Coronary artery (tissue), 2 donors: ENCODE measurements around the gene IL1A.

Experiments used
- DNase-seq: peaks from one replicate; pipeline ENCODE4 v3.0.0-alpha.2; 2017; ENCODE audit warnings: low spot score
- H3K27ac ChIP-seq, 2 donors: fragments of 200-600 bp; sonication (generic); one replicate each; pipeline ENCODE4 v1.5.1; 2016 to 2019
- H3K4me3 ChIP-seq: fragments of 200-600 bp; sonication (generic); 2 replicates; pipeline ENCODE4 v1.5.1; 2016; ENCODE audit warnings: mild to moderate bottlenecking, moderate library complexity
- CTCF ChIP-seq: fragments of 200-600 bp; sonication (generic); IDR thresholded peaks from one replicate; pipeline ENCODE4 v1.5.1; 2019; ENCODE audit warnings: antibody characterized with exemption

Gene IL1A

GRCh38 chr2:112825706-112826105 lies 41.4 kb upstream of the IL1A start:
- Histone ChIP-seq H3K4me3 (no peak overlapping the region), H3K27ac (no peak overlapping the region)
- no peak for DNase-seq
- TF ChIP-seq CTCF, result no peak

GRCh38 chr2:112824694-112825085 lies 40.4 kb upstream of the IL1A start:
- Histone ChIP-seq H3K4me3 (no peak overlapping the region), H3K27ac (no peak overlapping the region)
- DNase-seq, result no peak
- TF ChIP-seq CTCF, result no peak

GRCh38 chr2:112821682-112822081 lies 37.4 kb upstream of the IL1A start:
- TF ChIP-seq CTCF, result no peak
- no peak for DNase-seq
- H3K27ac ChIP-seq, result no peak overlapping the region
- no peak overlapping the region for H3K4me3 ChIP-seq

- TF ChIP-seq CTCF, result no peak
- no peak overlapping the region for H3K27ac ChIP-seq
- DNase-seq, result no peak
- no peak overlapping the region for H3K4me3 ChIP-seq
Observed at GRCh38 chr2:112821142-112821541, 36.8 kb upstream of the IL1A start.

GRCh38 chr2:112820343-112820742 lies 36.0 kb upstream of the IL1A start:
- no peak overlapping the region for H3K4me3 ChIP-seq
- no peak for TF ChIP-seq CTCF
- no peak for DNase-seq
- H3K27ac ChIP-seq, result no peak overlapping the region

GRCh38 chr2:112819081-112819480 lies 34.8 kb upstream of the IL1A start:
- H3K27ac ChIP-seq, result no peak overlapping the region
- no peak for DNase-seq
- no peak overlapping the region for H3K4me3 ChIP-seq
- TF ChIP-seq CTCF, result no peak

GRCh38 chr2:112818094-112818902 lies 34.0 kb upstream of the IL1A start:
- no peak overlapping the region for H3K27ac ChIP-seq
- H3K4me3 ChIP-seq, result no peak overlapping the region
- no peak for TF ChIP-seq CTCF
- DNase-seq, result no peak
